HepG2 (cell line): Measurements from ENCODE around the gene SPCS1. TPM values are rescaled to one million over a fixed set of nuclear protein-coding genes. Genes with fewer than 3 reads are reported as not detected.
A peak's percentile ranks its signal among the peaks of the same experiment; 100 is the strongest.

Experiments
- ATAC-seq: fragments of 200-7000 bp; cut with Tn5 transposase; 3 replicates; pipeline ENCODE4 v1.9.1; 2020; ENCODE audit warnings: mild to moderate bottlenecking, moderate library complexity
- BruUV-seq: library from RNA; stranded (reverse); fragments of 400-500 nt; replicated peaks from 2 replicates; lab custom pipeline; 2021; lab: Mats Ljungman, UMichigan
- CTCF ChIA-PET: fragments of 300-600 bp; formaldehyde crosslinking; extraction: SDS; loops from one replicate; lab custom pipeline; 2021; ENCODE audit warnings: low total read pairs, inconsistent platforms, low intra/inter-chr PET ratio; lab: Yijun Ruan, JAX
- POLR2A ChIA-PET: fragments of 350-600 bp; sonication (Branson Sonifier 250); formaldehyde crosslinking; loops from one replicate; lab custom pipeline; 2020; ENCODE audit warnings: antibody characterized with exemption, inconsistent platforms; lab: Yijun Ruan, JAX
- DNase-seq: peaks from one replicate; pipeline ENCODE4 v3.0.0-alpha.2; 2015; ENCODE audit warnings: low spot score
- FAIRE-seq: peaks from 3 replicates; lab custom pipeline; 2011; peaks lifted over from hg19 to GRCh38; lab: Jason Lieb, UNC
- H2AFZ ChIP-seq: one replicate; pipeline ENCODE4 v1.6.1; 2011; ENCODE audit warnings: low read length, inconsistent platforms
- H3K27ac ChIP-seq: fragments of 300-600 bp; 3 replicates; pipeline ENCODE4 v1.8.0; 2011; ENCODE audit warnings: mixed run types, mild to moderate bottlenecking, mixed read lengths, low read length, inconsistent platforms; ENCODE audit not compliant: insufficient read depth; ENCODE audit errors: extremely low read length
- H3K27me3 ChIP-seq, 2 experiments: fragments of 200-600 bp in 1 of 2; 2 replicates in 1 of 2; 3 replicates in 1 of 2; pipeline versions ENCODE4 v1.6.0 to v1.8.0; 2011; ENCODE audit warnings: low read length in 2 of 2, mild to moderate bottlenecking in 2 of 2, moderate library complexity in 2 of 2, inconsistent platforms in 1 of 2; ENCODE audit not compliant: insufficient read depth in 2 of 2, control insufficient read depth in 1 of 2
- H3K36me3 ChIP-seq, 2 experiments: fragments of 200-600 bp in 1 of 2; replicated peaks in 1 of 2; 2 replicates in 1 of 2; 3 replicates in 1 of 2; pipeline versions ENCODE4 v1.5.1 to v1.8.0; 2011; ENCODE audit warnings: low read length in 2 of 2, inconsistent platforms in 1 of 2; ENCODE audit not compliant: insufficient read depth in 2 of 2, control insufficient read depth in 1 of 2
- H3K4me1 ChIP-seq: 2 replicates; pipeline ENCODE4 v1.5.1; 2012; ENCODE audit warnings: low read length, inconsistent platforms; ENCODE audit not compliant: insufficient read depth
- H3K4me2 ChIP-seq: 2 replicates; pipeline ENCODE4 v1.6.0; 2011; ENCODE audit warnings: low read depth, low read length, inconsistent platforms
- H3K4me3 ChIP-seq, 3 experiments: fragments of 200-600 bp in 1 of 3; sonication (generic), shearing (Covaris generic) in 1 of 3; replicated peaks in 1 of 3; 2 replicates each; pipeline ENCODE4 v1.5.1; 2011 to 2016; ENCODE audit warnings: low read length in 3 of 3, inconsistent platforms in 2 of 3, low read depth in 2 of 3, mild to moderate bottlenecking in 2 of 3, control low read depth in 1 of 3, mixed read lengths in 1 of 3; ENCODE audit not compliant: insufficient read depth in 1 of 3
- H3K79me2 ChIP-seq: one replicate; pipeline ENCODE4 v1.6.1; 2011; ENCODE audit warnings: low read length, inconsistent platforms; ENCODE audit not compliant: insufficient read depth
- H3K9ac ChIP-seq: 2 replicates; pipeline ENCODE4 v1.6.0; 2011; ENCODE audit warnings: mild to moderate bottlenecking, low read depth, low read length, inconsistent platforms; ENCODE audit not compliant: insufficient read depth
- H3K9me3 ChIP-seq: 2 replicates; pipeline ENCODE4 v1.5.1; 2012; ENCODE audit warnings: mild to moderate bottlenecking, low read length
- H4K20me1 ChIP-seq: 2 replicates; pipeline ENCODE4 v1.6.0; 2011; ENCODE audit warnings: inconsistent platforms, mild to moderate bottlenecking, low read length, moderate library complexity; ENCODE audit not compliant: insufficient read depth
- ARNTL ChIP-seq: sonication (generic); formaldehyde crosslinking; IDR thresholded peaks from 2 replicates; pipeline ENCODE4 v1.4.0; 2020; ENCODE audit warnings: mild to moderate bottlenecking, missing genetic modification reagents
- BRD4 ChIP-seq: sonication (generic); formaldehyde crosslinking; IDR thresholded peaks from 2 replicates; pipeline ENCODE4 v1.4.0; 2020; ENCODE audit warnings: missing genetic modification reagents
- GTF3A ChIP-seq: sonication (generic); formaldehyde crosslinking; conservative IDR thresholded peaks from 2 replicates; pipeline ENCODE4 v1.4.0; 2020; ENCODE audit warnings: mild to moderate bottlenecking, missing genetic modification reagents
- KLF6 ChIP-seq: IDR thresholded peaks from 2 replicates; pipeline ENCODE4 v1.8.0; 2016; ENCODE audit warnings: missing biosample characterization, missing genetic modification reagents
- MLXIP ChIP-seq: sonication (generic); formaldehyde crosslinking; IDR thresholded peaks from 2 replicates; pipeline ENCODE4 v1.9.0; 2021; ENCODE audit warnings: missing genetic modification reagents, borderline replicate concordance
- PAF1 ChIP-seq: IDR thresholded peaks from 2 replicates; pipeline ENCODE4 v1.6.1; 2016; ENCODE audit warnings: missing genetic modification reagents, missing compliant biosample characterization
- PAX8 ChIP-seq: sonication (generic); formaldehyde crosslinking; IDR thresholded peaks from 2 replicates; pipeline ENCODE4 v1.8.0; 2022; ENCODE audit warnings: mild to moderate bottlenecking, missing genetic modification reagents, borderline replicate concordance
- SNAPC2 ChIP-seq: sonication (generic); formaldehyde crosslinking; IDR thresholded peaks from 2 replicates; pipeline ENCODE4 v1.8.1; 2022; ENCODE audit warnings: mild to moderate bottlenecking, missing genetic modification reagents
- SUZ12 ChIP-seq: fragments of 150-350 bp; IDR thresholded peaks from 2 replicates; pipeline ENCODE4 v1.6.1; 2014; ENCODE audit warnings: low read depth, low read length
- U2AF2 ChIP-seq: fragments of 200-400 bp; formaldehyde crosslinking; IDR thresholded peaks from 2 replicates; pipeline ENCODE4 v1.6.1; 2017; ENCODE audit warnings: low read depth, mild to moderate bottlenecking, low read length
- ZNF160 ChIP-seq: sonication (generic); formaldehyde crosslinking; IDR thresholded peaks from 2 replicates; pipeline ENCODE4 v1.8.0; 2022; ENCODE audit warnings: mild to moderate bottlenecking, inconsistent platforms, missing genetic modification reagents
- ZNF263 ChIP-seq: sonication (generic); formaldehyde crosslinking; IDR thresholded peaks from 2 replicates; pipeline ENCODE4 v1.4.0; 2020; ENCODE audit warnings: missing genetic modification reagents
- ZNF605 ChIP-seq: sonication (generic); formaldehyde crosslinking; IDR thresholded peaks from 2 replicates; pipeline ENCODE4 v1.8.0; 2022; ENCODE audit warnings: mild to moderate bottlenecking, missing genetic modification reagents
- ZNF660 ChIP-seq: sonication (generic); formaldehyde crosslinking; IDR thresholded peaks from 2 replicates; pipeline ENCODE4 v1.5.1; 2020; ENCODE audit warnings: mild to moderate bottlenecking, low read depth, missing genetic modification reagents, borderline replicate concordance
- ZSCAN12 ChIP-seq: sonication (generic); formaldehyde crosslinking; IDR thresholded peaks from 2 replicates; pipeline ENCODE4 v1.9.0; 2021; ENCODE audit warnings: mild to moderate bottlenecking, missing genetic modification reagents
- ZSCAN20 ChIP-seq: sonication (generic); formaldehyde crosslinking; IDR thresholded peaks from 2 replicates; pipeline ENCODE4 v1.4.0; 2020; ENCODE audit warnings: missing genetic modification reagents, mild to moderate bottlenecking, borderline replicate concordance
- WGBS: methylation state at CpG from one replicate; pipeline ENCODE4 v1.1.6; 2017; ENCODE audit warnings: low lambda C conversion rate; 5-methylcytosine and 5-hydroxymethylcytosine counted together
- in situ Hi-C: cut with HindIII; loops from 2 replicates; pipeline ENCODE4 v1.10.0; 2017; ENCODE audit warnings: low pct_unique_long_range_greater_than_20kb; ENCODE audit not compliant: extremely low pct_ligation_motif_present
- intact Hi-C: fragments of 100-400 bp; cut with micrococcal nuclease; formaldehyde crosslinking; loops from one replicate; pipeline ENCODE4 v1.10.0; 2022; ENCODE audit not compliant: unreplicated experiment
- polyA plus RNA-seq, 8 experiments: library from polyadenylated mRNA; depleted of rRNA in 3 of 8; stranded (reverse) in 7 of 8; unstranded in 1 of 8; fragments of >200 nt; fragmentation: Illumina TruSeq in 4 of 8; extraction: Trizol in 4 of 8; gene quantifications; 2 replicates each; pipeline versions ENCODE4 v1.2.1 to v1.2.3, GENCODE V29; 2011 to 2016; ENCODE audit warnings: low read depth in 4 of 8, missing spikeins in 1 of 8, mixed read lengths in 1 of 8; ENCODE audit not compliant: insufficient read depth in 1 of 8
- total RNA-seq, 5 experiments: library from RNA; depleted of rRNA; stranded (reverse); fragments of >200 nt; fragmentation: Illumina TruSeq; extraction: Trizol; gene quantifications; 2 replicates each; pipeline ENCODE4 v1.2.3, GENCODE V29; 2016; ENCODE audit warnings: low read depth in 1 of 5
- TF ChIP-seq, protein P1 (sequence below): sonication (generic); formaldehyde crosslinking; IDR thresholded peaks from 2 replicates; pipeline ENCODE4 v1.8.1; 2023; ENCODE audit warnings: missing genetic modification reagents, mild to moderate bottlenecking, borderline replicate concordance

SPCS1 gene
- total and polyA plus RNA-seq, 2 of the 13 experiments (the other 11 are each of a cell fraction or from before 2014, with no cell fraction given) = 84.6 to 120 TPM

- no peak; the same call in 1 of the 2 replicates for TF ChIP-seq BRD4 (CRISPR knock-in tag)
- no peak for TF ChIP-seq U2AF2
- no peak for TF ChIP-seq KLF6 (CRISPR knock-in tag)
Measured at GRCh38 chr3:52705438-52705687, 543 bp upstream of the SPCS1 start (continued).

DNA sequence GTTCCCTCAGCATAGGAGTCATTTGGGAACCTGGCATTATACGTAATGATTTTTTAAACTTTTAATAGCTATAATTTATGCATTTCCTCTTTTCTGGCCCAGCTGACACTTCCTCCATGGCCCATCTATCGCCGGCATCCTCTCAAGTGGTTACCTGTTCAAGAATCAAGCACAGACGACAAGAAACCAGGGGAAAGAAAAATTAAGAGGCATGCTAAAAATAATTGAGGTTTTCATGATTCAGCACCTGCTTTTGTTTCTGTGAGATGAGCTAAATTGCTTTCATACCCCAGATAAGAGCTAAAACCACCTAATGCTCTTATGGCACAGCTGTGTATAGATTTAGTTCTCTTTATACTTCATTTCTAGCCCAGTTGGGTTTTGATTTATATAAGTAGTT lies 1.7 kb downstream of the SPCS1 start:
- TF ChIP-seq SNAPC2 (no peak), ZNF660 (no peak), ZNF263 (CRISPR knock-in tag) (no peak), SUZ12 (no peak), PAX8 (no peak)
- peaks cover 49% of the 10 kb centered on the region for H3K4me1 ChIP-seq
- H3K4me2 ChIP-seq = peak overlapping the region; percentile 80
- FAIRE-seq = no peak
- in situ Hi-C loops = no loop called here
- peak overlapping the region in 2 of 3 experiments; percentile 90 to 97; a peak in 2 of 6 replicates for H3K4me3 ChIP-seq
- ChIA-PET CTCF (no interaction called here), POLR2A (interaction anchor here (1.0 to 6.5 kb wide), 2 partner anchors 14 to 18 kb away, joined by 4 to 118 read pairs; partner anchors contain the start of genes GNL3 and PBRM1)
- H3K9ac ChIP-seq = no peak overlapping the region
- peaks cover 1 to 3% of the 10 kb centered on the region in 2 experiments; a peak in 1 of 5 replicates for H3K36me3 ChIP-seq
- no peaks in the 10 kb centered on the region; a peak in 1 of 5 replicates for H3K27me3 ChIP-seq
- H3K9me3 ChIP-seq = no peaks in the 10 kb centered on the region
- intact Hi-C loops = no loop called here
- ATAC-seq = no peak
- no TSS peak for BruUV-seq
- H2AFZ ChIP-seq = no peak overlapping the region
- H3K79me2 ChIP-seq = peaks cover 36% of the 10 kb centered on the region
- H4K20me1 ChIP-seq = no peaks in the 10 kb centered on the region
- H3K27ac ChIP-seq = no peak overlapping the region
- no peak for DNase-seq
- WGBS = 93% methylated on average over 4 of the region's 4 CpGs

DNA sequence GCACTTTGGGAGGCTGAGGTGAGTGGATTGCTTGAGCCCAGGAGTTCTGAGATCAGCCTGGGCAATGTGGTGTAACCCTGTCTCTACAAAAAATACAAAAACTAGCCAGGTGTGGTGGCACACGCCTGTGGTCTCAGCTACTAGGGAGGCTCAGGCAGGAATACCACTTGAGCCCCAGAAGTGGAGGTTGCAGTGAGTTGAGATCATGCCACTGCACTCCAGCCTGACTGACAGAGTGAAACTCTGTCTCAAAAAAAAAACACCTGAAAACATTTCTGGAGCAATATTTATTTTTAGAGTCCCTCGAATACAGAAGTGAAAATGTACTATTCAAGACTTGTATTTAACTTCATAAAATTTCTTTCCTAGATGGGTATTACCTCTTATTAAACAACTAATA lies 4.6 kb downstream of the SPCS1 start:
- no peak overlapping the region for H3K9ac ChIP-seq
- WGBS = 98% methylated on average over 2 of the region's 2 CpGs
- DNase-seq = no peak
- intact Hi-C loops (no loop called here), in situ Hi-C loops (no loop called here)
- FAIRE-seq = no peak
- no peak for ATAC-seq
- H3K79me2 ChIP-seq = peaks cover 23% of the 10 kb centered on the region
- peaks cover 49% of the 10 kb centered on the region for H3K4me1 ChIP-seq
- CTCF ChIA-PET = no interaction called here
- no peaks in the 10 kb centered on the region for H3K9me3 ChIP-seq
- peaks cover 1 to 3% of the 10 kb centered on the region in 2 experiments; a peak in 1 of 5 replicates for H3K36me3 ChIP-seq
- no peak overlapping the region for H3K4me3 ChIP-seq
- no peak overlapping the region for H2AFZ ChIP-seq
- H4K20me1 ChIP-seq = no peaks in the 10 kb centered on the region
- no peak overlapping the region for H3K4me2 ChIP-seq
- POLR2A ChIA-PET = interaction anchor here (1.4 kb wide), 1 partner anchor 13 kb away, joined by 4 read pairs; no protein-coding TSS in a partner anchor
- peak overlapping the region; percentile 15 for H3K27ac ChIP-seq
- BruUV-seq = no TSS peak
- H3K27me3 ChIP-seq = no peaks in the 10 kb centered on the region; a peak in 1 of 5 replicates
- TF ChIP-seq KLF6 (CRISPR knock-in tag) (no peak), GTF3A (CRISPR knock-in tag) (no peak), ZSCAN12 (CRISPR knock-in tag) (no peak), ZNF605 (CRISPR knock-in tag) (no peak), ZSCAN20 (no peak), ARNTL (no peak), PAF1 (no peak), MLXIP (CRISPR knock-in tag) (no peak), ZNF160 (CRISPR knock-in tag) (no peak)
- TF ChIP-seq, protein P1, sequence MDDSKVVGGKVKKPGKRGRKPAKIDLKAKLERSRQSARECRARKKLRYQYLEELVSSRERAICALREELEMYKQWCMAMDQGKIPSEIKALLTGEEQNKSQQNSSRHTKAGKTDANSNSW (CRISPR knock-in tag) = no peak
